H9 (cell line): ENCODE data around the gene AP4B1. TPM values are rescaled to one million over a fixed set of nuclear protein-coding genes. Genes with fewer than 3 reads are reported as not detected.

Source experiments
- DNase-seq: peaks from one replicate; pipeline ENCODE4 v3.0.0-alpha.2; 2017
- H2AFZ ChIP-seq: one replicate; pipeline ENCODE4 v1.6.1; 2013; ENCODE audit warnings: mild to moderate bottlenecking, low read length, control low read depth, moderate library complexity
- H2AK5ac ChIP-seq: 2 replicates; pipeline ENCODE4 v1.6.1; 2013; ENCODE audit warnings: low read length, control low read depth, mixed read lengths; ENCODE audit not compliant: insufficient read length
- H2BK120ac ChIP-seq: one replicate; pipeline ENCODE4 v1.6.1; 2013; ENCODE audit warnings: low read depth, mild to moderate bottlenecking, low read length, control low read depth, inconsistent platforms; ENCODE audit not compliant: poor library complexity, severe bottlenecking
- H2BK12ac ChIP-seq: 2 replicates; pipeline ENCODE4 v1.6.1; 2013; ENCODE audit warnings: low read length, control low read depth, mixed read lengths, low read depth; ENCODE audit not compliant: insufficient read length
- H2BK15ac ChIP-seq: 2 replicates; pipeline ENCODE4 v1.6.1; 2013; ENCODE audit warnings: low read depth, low read length, control low read depth
- H2BK20ac ChIP-seq: one replicate; pipeline ENCODE4 v1.6.1; 2013; ENCODE audit warnings: low read depth, mild to moderate bottlenecking, low read length, control low read depth, inconsistent platforms; ENCODE audit not compliant: poor library complexity, severe bottlenecking
- H2BK5ac ChIP-seq: 2 replicates; pipeline ENCODE4 v1.6.1; 2013; ENCODE audit warnings: low read length, control low read depth, mixed read lengths; ENCODE audit not compliant: insufficient read length
- H3K14ac ChIP-seq: 2 replicates; pipeline ENCODE4 v1.6.1; 2013; ENCODE audit warnings: low read length, control low read depth; ENCODE audit not compliant: insufficient read depth
- H3K18ac ChIP-seq: 2 replicates; pipeline ENCODE4 v1.6.1; 2013; ENCODE audit warnings: low read depth, mild to moderate bottlenecking, mixed read lengths, low read length, control low read depth; ENCODE audit not compliant: insufficient read length
- H3K23ac ChIP-seq: 2 replicates; pipeline ENCODE4 v1.6.1; 2013; ENCODE audit warnings: low read length, control low read depth, mixed read lengths, low read depth; ENCODE audit not compliant: insufficient read length
- H3K23me2 ChIP-seq: 2 replicates; pipeline ENCODE4 v1.6.1; 2013; ENCODE audit warnings: low read depth, mild to moderate bottlenecking, mixed read lengths, low read length, control low read depth; ENCODE audit not compliant: insufficient read length, poor library complexity, severe bottlenecking
- H3K27ac ChIP-seq: 2 replicates; pipeline ENCODE4 v1.5.1; 2013; ENCODE audit warnings: low read length, control low read depth, mixed read lengths, low read depth; ENCODE audit not compliant: insufficient read length
- H3K27me3 ChIP-seq: 2 replicates; pipeline ENCODE4 v1.6.1; 2013; ENCODE audit warnings: low read length, control low read depth, inconsistent platforms; ENCODE audit not compliant: insufficient read depth
- H3K4ac ChIP-seq: 2 replicates; pipeline ENCODE4 v1.6.1; 2013; ENCODE audit warnings: low read depth, mild to moderate bottlenecking, control low read depth, inconsistent platforms, low read length, moderate library complexity
- H3K4me1 ChIP-seq: 2 replicates; pipeline ENCODE4 v1.6.1; 2013; ENCODE audit warnings: low read length, control low read depth, inconsistent platforms; ENCODE audit not compliant: insufficient read depth
- H3K4me2 ChIP-seq: 2 replicates; pipeline ENCODE4 v1.6.1; 2013; ENCODE audit warnings: low read length, control low read depth, mixed read lengths; ENCODE audit not compliant: insufficient read length, insufficient read depth
- H3K56ac ChIP-seq: 2 replicates; pipeline ENCODE4 v1.6.1; 2013; ENCODE audit warnings: low read depth, mild to moderate bottlenecking, mixed read lengths, low read length, control low read depth; ENCODE audit not compliant: insufficient read length
- H3K79me1 ChIP-seq: 2 replicates; pipeline ENCODE4 v1.6.1; 2013; ENCODE audit warnings: low read depth, mild to moderate bottlenecking, moderate library complexity, low read length, control low read depth, inconsistent platforms; ENCODE audit not compliant: insufficient read depth, poor library complexity, severe bottlenecking
- H3K79me2 ChIP-seq: 2 replicates; pipeline ENCODE4 v1.6.1; 2013; ENCODE audit warnings: low read length, control low read depth, inconsistent platforms; ENCODE audit not compliant: insufficient read depth
- H3K9ac ChIP-seq: 2 replicates; pipeline ENCODE4 v1.6.1; 2013; ENCODE audit warnings: low read length, control low read depth, mixed read lengths; ENCODE audit not compliant: insufficient read length; ENCODE audit errors: extremely low read depth
- H3K9me3 ChIP-seq: one replicate; pipeline ENCODE4 v1.6.1; 2013; ENCODE audit warnings: low read depth, low read length, inconsistent platforms; ENCODE audit not compliant: control insufficient read depth
- H3T11ph ChIP-seq: one replicate; pipeline ENCODE4 v1.6.1; 2013; ENCODE audit warnings: mild to moderate bottlenecking, low read length, control low read depth, inconsistent platforms
- H4K20me1 ChIP-seq: one replicate; pipeline ENCODE4 v1.6.1; 2013; ENCODE audit not compliant: control insufficient read depth, insufficient read length, insufficient read depth
- H4K5ac ChIP-seq: 2 replicates; pipeline ENCODE4 v1.6.1; 2013; ENCODE audit warnings: low read depth, mild to moderate bottlenecking, mixed read lengths, low read length, control low read depth; ENCODE audit not compliant: insufficient read length
- H4K8ac ChIP-seq: replicated peaks from 2 replicates; pipeline ENCODE4 v1.6.1; 2013; ENCODE audit warnings: low read length, control low read depth, mixed read lengths, low read depth; ENCODE audit not compliant: insufficient read length
- H4K91ac ChIP-seq: 2 replicates; pipeline ENCODE4 v1.6.1; 2013; ENCODE audit warnings: low read depth, mild to moderate bottlenecking, moderate library complexity, mixed read lengths, low read length, control low read depth; ENCODE audit not compliant: insufficient read length
- H3K27ac Mint-ChIP-seq, 3 experiments: 2 replicates in 2 of 3; 3 replicates in 1 of 3; pipeline ENCODE4 v1.8.0; 2020 to 2021; ENCODE audit warnings: mixed read lengths in 3 of 3, mild to moderate bottlenecking in 1 of 3, moderate library complexity in 1 of 3
- H3K27me3 Mint-ChIP-seq: 2 replicates; pipeline ENCODE4 v1.8.0; 2021; ENCODE audit warnings: low read depth, mild to moderate bottlenecking, moderate library complexity, mixed read lengths
- H3K36me3 Mint-ChIP-seq, 3 experiments: 2 replicates in 2 of 3; 3 replicates in 1 of 3; pipeline ENCODE4 v1.8.0; 2020 to 2021; ENCODE audit warnings: low read depth in 3 of 3, mixed read lengths in 3 of 3; ENCODE audit not compliant: insufficient read depth in 1 of 3
- H3K4me1 Mint-ChIP-seq, 2 experiments: 2 replicates each; pipeline ENCODE4 v1.8.0; 2020; ENCODE audit warnings: mixed read lengths in 2 of 2
- H3K4me3 Mint-ChIP-seq, 2 experiments: 2 replicates in 1 of 2; 3 replicates in 1 of 2; pipeline ENCODE4 v1.8.0; 2020 to 2021; ENCODE audit warnings: mild to moderate bottlenecking in 2 of 2, mixed read lengths in 2 of 2, moderate library complexity in 1 of 2
- H3K9me3 Mint-ChIP-seq, 2 experiments: 2 replicates in 1 of 2; 3 replicates in 1 of 2; pipeline ENCODE4 v1.8.0; 2020; ENCODE audit warnings: mild to moderate bottlenecking in 2 of 2, mixed read lengths in 2 of 2, moderate library complexity in 1 of 2
- CTCF ChIP-seq: fragments of 200-600 bp; sonication (generic); conservative IDR thresholded peaks from 3 replicates; pipeline ENCODE4 v1.8.0; 2021; ENCODE audit warnings: antibody characterized with exemption, mild to moderate bottlenecking
- WGBS: extraction: QIAGEN DNeasy Blood & Tissue Kit; methylation state at CpG from one replicate; pipeline ENCODE4 v1.1.7; 2013; ENCODE audit warnings: missing lambda C conversion rate, low lambda C conversion rate, mixed read lengths; ENCODE audit not compliant: insufficient read length; ENCODE audit errors: extremely low coverage; 5-methylcytosine and 5-hydroxymethylcytosine counted together
- total RNA-seq: library from RNA; stranded (reverse); gene quantifications from 2 replicates; pipeline ENCODE4 v1.2.1, GENCODE V29; 2021

The AP4B1 gene
- total RNA-seq, 1 experiment from 2014 or later: 19.3 TPM

DNA sequence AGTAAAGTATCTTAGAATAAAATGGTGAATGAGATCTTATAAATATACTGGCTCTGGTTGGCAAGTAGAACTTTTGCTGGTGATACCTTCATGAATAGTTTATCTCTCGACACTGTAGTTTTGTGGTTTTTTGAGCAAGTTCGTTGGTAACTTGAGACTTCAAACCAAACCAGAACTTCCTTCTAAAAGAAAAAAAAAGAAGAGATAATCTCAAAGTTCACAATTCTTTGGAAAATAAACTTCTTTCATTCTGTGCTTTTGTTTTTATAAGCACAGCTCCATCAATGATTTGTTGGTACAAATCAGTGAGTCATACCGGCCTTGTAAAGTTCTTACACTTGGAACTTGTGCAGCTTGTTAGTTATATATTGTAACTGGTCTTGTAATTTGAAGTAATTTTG, 26.9 kb upstream of the AP4B1 start:
- no peaks in the 10 kb centered on the region for H4K20me1 ChIP-seq
- H2AFZ ChIP-seq: no peak overlapping the region
- H2BK20ac ChIP-seq: no peak overlapping the region
- H3K4me2 ChIP-seq: no peak overlapping the region
- H3K18ac ChIP-seq: no peak overlapping the region
- Mint-ChIP-seq H3K4me3 (peak overlapping the region; percentile 90 to 91; a peak in 3 of 5 replicates), H3K4me1 (peaks cover 36 to 41% of the 10 kb centered on the region in 2 experiments), H3K36me3 (0 out of 7 replicates have a peak, but pooled peaks cover 0 to 3% (median 3%) of the 10 kb centered on the region in 3 experiments), H3K9me3 (no peaks in the 10 kb centered on the region; a peak in 1 of 5 replicates), H3K27ac (no peak overlapping the region), H3K27me3 (peaks cover 2% of the 10 kb centered on the region)
- no peak overlapping the region for H3K27ac ChIP-seq
- no peak for DNase-seq
- no peak overlapping the region for H2AK5ac ChIP-seq
- no peak overlapping the region for H3K56ac ChIP-seq
- H3K9ac ChIP-seq: no peak overlapping the region
- no peak overlapping the region for H3K14ac ChIP-seq
- H3K4ac ChIP-seq: no peak overlapping the region
- H2BK12ac ChIP-seq: no peak overlapping the region
- TF ChIP-seq CTCF: no peak
- H4K91ac ChIP-seq: no peak overlapping the region
- H2BK120ac ChIP-seq: no peak overlapping the region
- no peak overlapping the region for H2BK15ac ChIP-seq
- no peak overlapping the region for H3T11ph ChIP-seq
- peaks cover 16% of the 10 kb centered on the region for H3K23me2 ChIP-seq
- H3K4me1 ChIP-seq: no peaks in the 10 kb centered on the region
- no peak overlapping the region for H4K5ac ChIP-seq
- H3K9me3 ChIP-seq: no peaks in the 10 kb centered on the region
- no peaks in the 10 kb centered on the region for H3K79me1 ChIP-seq
- H3K27me3 ChIP-seq: no peaks in the 10 kb centered on the region
- no peak overlapping the region for H4K8ac ChIP-seq
- WGBS: no CpG with 5 or more reads among the region's 3 CpGs
- peaks cover 12% of the 10 kb centered on the region; the same call in 1 of the 2 replicates for H3K79me2 ChIP-seq
- H2BK5ac ChIP-seq: no peak overlapping the region
- H3K23ac ChIP-seq: no peak overlapping the region
